Thyroid gland (tissue), 4 donors: ENCODE measurements around the gene WNK2.

Experiments used
- POLR2A ChIP-seq, 2 donors: fragments of 450-650 bp; IDR thresholded peaks; one replicate each; pipeline ENCODE4 v1.6.1; 2017; ENCODE audit warnings: antibody characterized with exemption in 2 of 2, mild to moderate bottlenecking in 2 of 2, moderate library complexity in 1 of 2
- TF ChIP-seq, protein P1 (sequence below), 6 experiments: fragments of 200-600 bp in 3 of 6; fragments of 450-650 bp in 3 of 6; sonication (generic) in 3 of 6; IDR thresholded peaks; one replicate each; pipeline ENCODE4 v1.5.1; 2016 to 2019; ENCODE audit warnings: antibody characterized with exemption in 6 of 6, mild to moderate bottlenecking in 2 of 6, inconsistent platforms in 1 of 6, moderate library complexity in 1 of 6

- TF ChIP-seq, protein P1, sequence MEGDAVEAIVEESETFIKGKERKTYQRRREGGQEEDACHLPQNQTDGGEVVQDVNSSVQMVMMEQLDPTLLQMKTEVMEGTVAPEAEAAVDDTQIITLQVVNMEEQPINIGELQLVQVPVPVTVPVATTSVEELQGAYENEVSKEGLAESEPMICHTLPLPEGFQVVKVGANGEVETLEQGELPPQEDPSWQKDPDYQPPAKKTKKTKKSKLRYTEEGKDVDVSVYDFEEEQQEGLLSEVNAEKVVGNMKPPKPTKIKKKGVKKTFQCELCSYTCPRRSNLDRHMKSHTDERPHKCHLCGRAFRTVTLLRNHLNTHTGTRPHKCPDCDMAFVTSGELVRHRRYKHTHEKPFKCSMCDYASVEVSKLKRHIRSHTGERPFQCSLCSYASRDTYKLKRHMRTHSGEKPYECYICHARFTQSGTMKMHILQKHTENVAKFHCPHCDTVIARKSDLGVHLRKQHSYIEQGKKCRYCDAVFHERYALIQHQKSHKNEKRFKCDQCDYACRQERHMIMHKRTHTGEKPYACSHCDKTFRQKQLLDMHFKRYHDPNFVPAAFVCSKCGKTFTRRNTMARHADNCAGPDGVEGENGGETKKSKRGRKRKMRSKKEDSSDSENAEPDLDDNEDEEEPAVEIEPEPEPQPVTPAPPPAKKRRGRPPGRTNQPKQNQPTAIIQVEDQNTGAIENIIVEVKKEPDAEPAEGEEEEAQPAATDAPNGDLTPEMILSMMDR (IDR thresholded peaks at IDR 0.05), result no peak
- no peak for TF ChIP-seq POLR2A (IDR thresholded peaks at IDR 0.05)
Measured at GRCh38 chr9:93138171-93138764, 45.7 kb upstream of the WNK2 start.
